Liver (tissue), 9 donors: ENCODE measurements around the gene TOP1. TPM values are rescaled to one million over a fixed set of nuclear protein-coding genes. Genes with fewer than 3 reads are reported as not detected.

Source experiments
- DNase-seq: peaks from one replicate; pipeline ENCODE4 v3.0.0-alpha.2; 2017; ENCODE audit warnings: low spot score
- H3K27ac ChIP-seq, 2 donors: one replicate each; pipeline ENCODE4 v1.7.0; 2013; ENCODE audit warnings: inconsistent platforms in 2 of 2, low read length in 2 of 2, control low read depth in 1 of 2, low read depth in 1 of 2, mild to moderate bottlenecking in 1 of 2
- H3K27me3 ChIP-seq, 4 donors: one replicate each; pipeline versions ENCODE4 v1.6.1 to v1.7.0; 2013; ENCODE audit warnings: low read length in 3 of 4, inconsistent platforms in 1 of 4, mild to moderate bottlenecking in 1 of 4, moderate library complexity in 1 of 4; ENCODE audit not compliant: control insufficient read depth in 4 of 4, insufficient read depth in 4 of 4
- H3K36me3 ChIP-seq, 4 donors: one replicate each; pipeline versions ENCODE4 v1.6.1 to v1.7.0; 2013; ENCODE audit warnings: low read length in 3 of 4, mild to moderate bottlenecking in 3 of 4, low read depth in 1 of 4, moderate library complexity in 1 of 4; ENCODE audit not compliant: control insufficient read depth in 4 of 4, insufficient read depth in 3 of 4
- H3K4me1 ChIP-seq, 4 donors: one replicate each; pipeline versions ENCODE4 v1.6.1 to v1.7.0; 2013; ENCODE audit warnings: low read length in 3 of 4, mild to moderate bottlenecking in 3 of 4, moderate library complexity in 1 of 4; ENCODE audit not compliant: control insufficient read depth in 4 of 4, insufficient read depth in 4 of 4
- H3K4me3 ChIP-seq, 3 donors: one replicate each; pipeline versions ENCODE4 v1.6.1 to v1.7.0; 2013; ENCODE audit warnings: low read length in 3 of 3, control low read depth in 1 of 3, low read depth in 1 of 3, mild to moderate bottlenecking in 1 of 3
- H3K9ac ChIP-seq, 2 donors: one replicate each; pipeline ENCODE4 v1.7.0; 2013; ENCODE audit warnings: low read length in 2 of 2, mild to moderate bottlenecking in 2 of 2, moderate library complexity in 2 of 2, control low read depth in 1 of 2, low read depth in 1 of 2
- H3K9me3 ChIP-seq, 4 donors: one replicate each; pipeline versions ENCODE4 v1.6.1 to v1.7.0; 2013; ENCODE audit warnings: low read length in 3 of 4; ENCODE audit not compliant: control insufficient read depth in 4 of 4
- ATF3 ChIP-seq: IDR thresholded peaks from 2 replicates; pipeline ENCODE4 v1.6.1; 2016; ENCODE audit warnings: antibody characterized with exemption
- EGR1 ChIP-seq, 2 donors: IDR thresholded peaks; 2 replicates each; pipeline ENCODE4 v1.6.1; 2016 to 2018; ENCODE audit warnings: antibody characterized with exemption in 2 of 2, low read depth in 2 of 2
- GABPA ChIP-seq, 2 donors: IDR thresholded peaks in 1 of 2; conservative IDR thresholded peaks in 1 of 2; 2 replicates each; pipeline ENCODE4 v1.6.1; 2016; ENCODE audit warnings: antibody characterized with exemption in 2 of 2, mild to moderate bottlenecking in 1 of 2, moderate library complexity in 1 of 2
- HNF4A ChIP-seq, 2 donors: conservative IDR thresholded peaks; 2 replicates each; pipeline ENCODE4 v1.6.1; 2016; ENCODE audit warnings: antibody characterized with exemption in 2 of 2, mild to moderate bottlenecking in 2 of 2
- HNF4G ChIP-seq: IDR thresholded peaks from 2 replicates; pipeline ENCODE4 v1.6.1; 2016; ENCODE audit warnings: antibody characterized with exemption
- JUND ChIP-seq, 2 donors: IDR thresholded peaks; 2 replicates each; pipeline ENCODE4 v1.6.1; 2016; ENCODE audit warnings: antibody characterized with exemption in 2 of 2
- MAX ChIP-seq: IDR thresholded peaks from 2 replicates; pipeline ENCODE4 v1.6.1; 2016; ENCODE audit warnings: antibody characterized with exemption
- NR2F2 ChIP-seq: IDR thresholded peaks from 2 replicates; pipeline ENCODE4 v1.6.1; 2016; ENCODE audit warnings: antibody characterized with exemption
- RAD21 ChIP-seq, 2 donors: IDR thresholded peaks; 2 replicates each; pipeline ENCODE4 v1.6.1; 2016; ENCODE audit warnings: antibody characterized with exemption in 2 of 2, mild to moderate bottlenecking in 2 of 2
- REST ChIP-seq: IDR thresholded peaks from 2 replicates; pipeline ENCODE4 v1.6.1; 2016; ENCODE audit warnings: antibody characterized with exemption, mild to moderate bottlenecking
- SP1 ChIP-seq: IDR thresholded peaks from 2 replicates; pipeline ENCODE4 v1.6.1; 2018; ENCODE audit warnings: antibody characterized with exemption, mild to moderate bottlenecking
- TAF1 ChIP-seq: conservative IDR thresholded peaks from 2 replicates; pipeline ENCODE4 v1.6.1; 2016; ENCODE audit warnings: antibody characterized with exemption, mild to moderate bottlenecking
- YY1 ChIP-seq: IDR thresholded peaks from 2 replicates; pipeline ENCODE4 v1.6.1; 2016; ENCODE audit warnings: antibody characterized with exemption, mild to moderate bottlenecking
- ZBTB33 ChIP-seq: IDR thresholded peaks from 2 replicates; pipeline ENCODE4 v1.6.1; 2016; ENCODE audit warnings: antibody characterized with exemption
- WGBS: extraction: QIAGEN DNeasy Blood & Tissue Kit; methylation state at CpG from one replicate; pipeline ENCODE4 v1.1.7; 2013; 5-methylcytosine and 5-hydroxymethylcytosine counted together
- polyA plus RNA-seq, 2 donors: library from polyadenylated mRNA; stranded (reverse) in 1 of 2; unstranded in 1 of 2; fragments of 200-250 nt in 1 of 2; fragments of >200 nt in 1 of 2; fragmentation: Nextera tagmentation in 1 of 2; extraction: Ambion mirVana in 1 of 2; gene quantifications; one replicate each; pipeline versions ENCODE4 v1.2.1 to v1.2.3, GENCODE V29; 2013 to 2015
- total RNA-seq, 2 donors: library from RNA; depleted of rRNA; stranded (reverse); fragments of >200 nt; gene quantifications; one replicate each; pipeline ENCODE4 v1.2.3, GENCODE V29; 2014
- TF ChIP-seq, protein P1 (sequence below): fragments of 150-350 bp; IDR thresholded peaks from 2 replicates; pipeline ENCODE4 v1.5.1; 2017; ENCODE audit warnings: improper control_type of control experiment, low read depth, low read length; ENCODE audit not compliant: missing input control
- donor health status: healthy.
- donor health status: healthy.
- donor health status: healthy.
- donor health status: healthy.
- donor health status: healthy.

The TOP1 gene
- total and polyA plus RNA-seq, 4 donors: 13.7 to 62.1 (median 19.4) TPM

- WGBS: 59% methylated on average over 7 of the region's 7 CpGs
- H3K36me3 ChIP-seq: no peaks in the 10 kb centered on the region
- peak in 1 of 2 donors; percentile 31 for TF ChIP-seq GABPA (IDR thresholded peaks at IDR 0.05 in 1 of 2, conservative IDR thresholded peaks at IDR 0.05 in 1 of 2)
- TF ChIP-seq SP1: no peak
- no peak for TF ChIP-seq RAD21 (IDR thresholded peaks at IDR 0.05)
- TF ChIP-seq MAX: no peak
- TF ChIP-seq HNF4A (conservative IDR thresholded peaks at IDR 0.05): peak; percentile 44 to 57
- no peak overlapping the region for H3K4me3 ChIP-seq
- no peaks in the 10 kb centered on the region for H3K27me3 ChIP-seq
- DNase-seq: no peak
- no peak overlapping the region for H3K9ac ChIP-seq
- H3K27ac ChIP-seq: no peak overlapping the region
- no peaks in the 10 kb centered on the region for H3K9me3 ChIP-seq
- peaks cover 0 to 8% (median 4%) of the 10 kb centered on the region in 4 donors for H3K4me1 ChIP-seq
Measured at GRCh38 chr20:41038878-41039404, 10.3 kb downstream of the TOP1 start.

GRCh38 chr20:41040855-41041254 lies 12.2 kb downstream of the TOP1 start:
- TF ChIP-seq TAF1 (no peak), RAD21 (IDR thresholded peaks at IDR 0.05) (no peak)
- no peak overlapping the region for H3K4me3 ChIP-seq
- H3K9ac ChIP-seq: no peak overlapping the region
- H3K9me3 ChIP-seq: no peaks in the 10 kb centered on the region
- no peaks in the 10 kb centered on the region for H3K27me3 ChIP-seq
- H3K27ac ChIP-seq: no peak overlapping the region
- H3K4me1 ChIP-seq: peaks cover 0 to 8% (median 6%) of the 10 kb centered on the region in 4 donors
- no peak for DNase-seq
- H3K36me3 ChIP-seq: no peaks in the 10 kb centered on the region
- 80% methylated on average over 1 of the region's 1 CpG for WGBS

DNA sequence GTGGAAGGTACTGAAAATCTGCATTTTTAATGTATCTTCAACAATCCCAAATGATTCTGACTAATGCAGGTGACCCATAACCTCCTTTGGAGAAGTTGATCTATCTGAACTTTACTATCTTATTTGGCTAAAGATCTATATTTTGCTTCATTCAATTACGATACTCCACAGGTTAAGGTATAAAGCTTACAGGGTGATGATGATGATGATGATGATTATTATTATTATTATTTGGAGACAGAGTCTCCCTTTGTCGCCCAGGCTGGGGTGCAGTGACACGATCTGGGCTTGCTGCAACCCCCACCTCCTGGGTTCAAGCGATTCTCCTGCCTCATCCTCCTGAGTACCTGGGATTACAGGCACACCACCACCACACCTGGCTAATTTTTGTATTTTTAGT lies 13.1 kb downstream of the TOP1 start:
- no peaks in the 10 kb centered on the region for H3K36me3 ChIP-seq
- H3K4me3 ChIP-seq: no peak overlapping the region
- WGBS: 96% methylated on average over 4 of the region's 4 CpGs
- H3K27ac ChIP-seq: no peak overlapping the region
- H3K27me3 ChIP-seq: no peaks in the 10 kb centered on the region
- no peak for DNase-seq
- no peak overlapping the region for H3K9ac ChIP-seq
- H3K9me3 ChIP-seq: no peaks in the 10 kb centered on the region
- no peak for TF ChIP-seq EGR1 (IDR thresholded peaks at IDR 0.05; ENCODE audit: low read depth in 2 of 2)
- TF ChIP-seq, protein P1, sequence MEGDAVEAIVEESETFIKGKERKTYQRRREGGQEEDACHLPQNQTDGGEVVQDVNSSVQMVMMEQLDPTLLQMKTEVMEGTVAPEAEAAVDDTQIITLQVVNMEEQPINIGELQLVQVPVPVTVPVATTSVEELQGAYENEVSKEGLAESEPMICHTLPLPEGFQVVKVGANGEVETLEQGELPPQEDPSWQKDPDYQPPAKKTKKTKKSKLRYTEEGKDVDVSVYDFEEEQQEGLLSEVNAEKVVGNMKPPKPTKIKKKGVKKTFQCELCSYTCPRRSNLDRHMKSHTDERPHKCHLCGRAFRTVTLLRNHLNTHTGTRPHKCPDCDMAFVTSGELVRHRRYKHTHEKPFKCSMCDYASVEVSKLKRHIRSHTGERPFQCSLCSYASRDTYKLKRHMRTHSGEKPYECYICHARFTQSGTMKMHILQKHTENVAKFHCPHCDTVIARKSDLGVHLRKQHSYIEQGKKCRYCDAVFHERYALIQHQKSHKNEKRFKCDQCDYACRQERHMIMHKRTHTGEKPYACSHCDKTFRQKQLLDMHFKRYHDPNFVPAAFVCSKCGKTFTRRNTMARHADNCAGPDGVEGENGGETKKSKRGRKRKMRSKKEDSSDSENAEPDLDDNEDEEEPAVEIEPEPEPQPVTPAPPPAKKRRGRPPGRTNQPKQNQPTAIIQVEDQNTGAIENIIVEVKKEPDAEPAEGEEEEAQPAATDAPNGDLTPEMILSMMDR: no peak
- TF ChIP-seq ATF3: no peak
- TF ChIP-seq REST: no peak
- TF ChIP-seq HNF4G: no peak
- no peak for TF ChIP-seq HNF4A (conservative IDR thresholded peaks at IDR 0.05)
- no peak for TF ChIP-seq ZBTB33
- TF ChIP-seq YY1: no peak
- no peak for TF ChIP-seq NR2F2
- TF ChIP-seq JUND (IDR thresholded peaks at IDR 0.05): no peak
- TF ChIP-seq TAF1: no peak
- TF ChIP-seq MAX: no peak
- peaks cover 3 to 12% (median 8%) of the 10 kb centered on the region in 4 donors for H3K4me1 ChIP-seq
